Thoracic aorta (tissue), 2 donors: ENCODE data around the gene TMC8. TPM values are rescaled to one million over a fixed set of nuclear protein-coding genes. Genes with fewer than 3 reads are reported as not detected.

Experiments
- ATAC-seq: fragments of 150-250 bp; one replicate; pipeline ENCODE4 v1.8.0; 2017; ENCODE audit warnings: low read depth; ENCODE audit not compliant: insufficient number of reproducible peaks, low FRiP score
- DNase-seq: peaks from one replicate; pipeline ENCODE4 v3.0.0-alpha.2; 2020; ENCODE audit warnings: low spot score
- H3K27ac ChIP-seq, 2 donors: fragments of 200-600 bp; sonication (generic); 1 replicate in 1 of 2; 2 replicates in 1 of 2; pipeline ENCODE4 v1.5.1; 2016; ENCODE audit warnings: mild to moderate bottlenecking in 2 of 2, moderate library complexity in 2 of 2
- H3K27me3 ChIP-seq: fragments of 200-600 bp; sonication (generic); replicated peaks from 2 replicates; pipeline ENCODE4 v1.6.0; 2016; ENCODE audit warnings: mild to moderate bottlenecking; ENCODE audit not compliant: insufficient read depth
- H3K36me3 ChIP-seq: fragments of 200-600 bp; sonication (generic); one replicate; pipeline ENCODE4 v1.5.1; 2016
- H3K4me1 ChIP-seq, 2 donors: fragments of 200-600 bp; sonication (generic); 1 replicate in 1 of 2; 2 replicates in 1 of 2; pipeline versions ENCODE4 v1.5.1 to v1.6.0; 2016; ENCODE audit warnings: low read depth in 2 of 2, mild to moderate bottlenecking in 1 of 2; ENCODE audit not compliant: control insufficient read depth in 1 of 2
- H3K4me3 ChIP-seq: fragments of 200-600 bp; sonication (generic); 2 replicates; pipeline ENCODE4 v1.5.1; 2016; ENCODE audit warnings: mild to moderate bottlenecking
- H3K9me3 ChIP-seq: fragments of 200-600 bp; sonication (generic); 2 replicates; pipeline ENCODE4 v1.5.1; 2016
- total RNA-seq, 2 donors: library from RNA; depleted of rRNA; stranded (reverse); fragments of >200 nt; gene quantifications; one replicate each; pipeline versions ENCODE4 v1.1.0 to v1.2.3, GENCODE V29; 2016
- TF ChIP-seq, protein P1 (sequence below): fragments of 200-600 bp; sonication (generic); IDR thresholded peaks from one replicate; pipeline ENCODE4 v1.5.1; 2019; ENCODE audit warnings: antibody characterized with exemption

The TMC8 gene
- total RNA-seq, 2 donors from 2014 or later, result 5.6 to 9.3 TPM

DNA sequence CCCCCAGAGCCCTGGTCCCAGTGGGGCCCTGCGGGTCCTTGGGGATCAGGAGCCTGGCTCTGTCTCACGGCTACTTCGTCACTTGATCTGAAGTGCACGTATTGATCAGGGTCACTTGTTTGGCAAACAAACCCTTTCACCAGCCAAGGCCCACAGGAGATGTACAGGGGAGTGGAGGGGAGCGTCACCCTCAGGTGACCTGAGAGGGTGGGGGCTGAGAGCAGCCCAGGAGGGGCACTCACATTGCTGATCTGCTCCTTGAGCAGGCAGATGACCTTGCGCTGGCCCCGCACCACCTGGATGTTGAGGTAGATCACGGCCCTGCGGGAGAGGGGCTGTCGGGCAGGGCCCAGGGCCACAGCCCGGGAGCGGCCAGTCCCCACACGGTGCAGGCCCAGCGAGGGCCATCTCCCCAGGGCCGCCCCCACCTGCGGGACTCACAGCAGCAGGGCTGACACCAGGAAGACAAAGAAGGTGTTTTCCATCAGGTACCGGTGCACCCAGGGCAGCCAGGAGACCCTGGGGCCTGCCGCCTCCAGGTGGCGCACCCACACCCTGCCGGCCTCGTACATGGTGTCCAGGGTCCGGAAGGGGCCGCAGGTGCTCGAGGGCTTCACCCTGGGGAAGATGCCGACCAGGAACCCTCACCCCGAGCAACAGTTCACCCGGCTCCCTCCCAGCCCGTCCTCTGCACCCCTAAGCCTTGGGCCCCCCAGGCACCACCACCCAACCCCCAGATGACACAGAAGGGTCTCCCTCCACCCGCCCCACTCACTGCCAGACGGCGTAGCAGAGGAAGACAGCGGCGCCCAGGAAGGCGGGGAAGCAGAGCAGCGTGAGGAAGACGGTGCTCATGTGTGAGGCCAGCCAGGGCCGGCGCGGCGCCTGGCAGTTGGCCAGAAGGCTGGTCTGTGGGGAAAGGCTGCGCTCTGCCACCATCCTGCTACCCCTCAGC is 13.3 kb upstream of the TMC8 start:
- ATAC-seq (no peak), DNase-seq (no peak)
- peaks cover 0 to 6% of the 10 kb centered on the region in 2 donors for H3K4me1 ChIP-seq
- H3K4me3 ChIP-seq, result no peak overlapping the region
- TF ChIP-seq, protein P1, sequence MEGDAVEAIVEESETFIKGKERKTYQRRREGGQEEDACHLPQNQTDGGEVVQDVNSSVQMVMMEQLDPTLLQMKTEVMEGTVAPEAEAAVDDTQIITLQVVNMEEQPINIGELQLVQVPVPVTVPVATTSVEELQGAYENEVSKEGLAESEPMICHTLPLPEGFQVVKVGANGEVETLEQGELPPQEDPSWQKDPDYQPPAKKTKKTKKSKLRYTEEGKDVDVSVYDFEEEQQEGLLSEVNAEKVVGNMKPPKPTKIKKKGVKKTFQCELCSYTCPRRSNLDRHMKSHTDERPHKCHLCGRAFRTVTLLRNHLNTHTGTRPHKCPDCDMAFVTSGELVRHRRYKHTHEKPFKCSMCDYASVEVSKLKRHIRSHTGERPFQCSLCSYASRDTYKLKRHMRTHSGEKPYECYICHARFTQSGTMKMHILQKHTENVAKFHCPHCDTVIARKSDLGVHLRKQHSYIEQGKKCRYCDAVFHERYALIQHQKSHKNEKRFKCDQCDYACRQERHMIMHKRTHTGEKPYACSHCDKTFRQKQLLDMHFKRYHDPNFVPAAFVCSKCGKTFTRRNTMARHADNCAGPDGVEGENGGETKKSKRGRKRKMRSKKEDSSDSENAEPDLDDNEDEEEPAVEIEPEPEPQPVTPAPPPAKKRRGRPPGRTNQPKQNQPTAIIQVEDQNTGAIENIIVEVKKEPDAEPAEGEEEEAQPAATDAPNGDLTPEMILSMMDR, result no peak
- H3K27ac ChIP-seq, result no peak overlapping the region
- H3K36me3 ChIP-seq, result no peaks in the 10 kb centered on the region
- no peaks in the 10 kb centered on the region for H3K27me3 ChIP-seq
- H3K9me3 ChIP-seq, result no peaks in the 10 kb centered on the region

DNA sequence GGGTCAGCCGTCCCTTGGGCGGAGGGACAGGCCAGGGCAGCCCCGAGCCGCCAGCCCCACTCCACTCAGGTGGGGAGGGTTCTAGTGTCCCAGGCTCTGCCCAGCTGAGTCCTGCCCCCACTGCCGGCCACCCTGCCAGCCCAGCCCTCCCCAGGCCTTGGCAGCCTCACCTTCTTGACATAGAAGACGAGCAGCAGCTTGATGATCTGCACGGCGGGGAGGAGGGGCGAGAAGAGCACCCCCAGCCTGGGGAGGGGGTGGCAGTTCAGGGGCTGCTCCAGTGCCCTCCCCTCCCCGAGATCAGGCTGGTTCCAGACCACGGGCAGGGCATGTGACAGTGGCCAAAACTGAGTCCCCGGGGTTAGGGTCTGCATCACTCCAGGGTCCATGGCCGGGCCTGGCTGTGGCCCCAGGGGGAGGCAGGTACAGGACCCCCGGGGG is 11.8 kb upstream of the TMC8 start:
- Histone ChIP-seq H3K4me1 (peaks cover 0 to 6% of the 10 kb centered on the region in 2 donors), H3K9me3 (no peaks in the 10 kb centered on the region), H3K27me3 (no peaks in the 10 kb centered on the region), H3K36me3 (no peaks in the 10 kb centered on the region), H3K4me3 (no peak overlapping the region), H3K27ac (no peak overlapping the region)
- DNase-seq, result no peak
- TF ChIP-seq, protein P1, result no peak
- ATAC-seq, result no peak

- Histone ChIP-seq H3K4me3 (no peak overlapping the region), H3K27me3 (no peaks in the 10 kb centered on the region), H3K4me1 (peaks cover 3 to 14% of the 10 kb centered on the region in 2 donors), H3K9me3 (no peaks in the 10 kb centered on the region), H3K27ac (no peak overlapping the region), H3K36me3 (no peaks in the 10 kb centered on the region)
- DNase-seq, result no peak
- TF ChIP-seq, protein P1, result no peak
- ATAC-seq, result no peak
Observed at GRCh38 chr17:78120537-78120936, 10.0 kb upstream of the TMC8 start.

DNA sequence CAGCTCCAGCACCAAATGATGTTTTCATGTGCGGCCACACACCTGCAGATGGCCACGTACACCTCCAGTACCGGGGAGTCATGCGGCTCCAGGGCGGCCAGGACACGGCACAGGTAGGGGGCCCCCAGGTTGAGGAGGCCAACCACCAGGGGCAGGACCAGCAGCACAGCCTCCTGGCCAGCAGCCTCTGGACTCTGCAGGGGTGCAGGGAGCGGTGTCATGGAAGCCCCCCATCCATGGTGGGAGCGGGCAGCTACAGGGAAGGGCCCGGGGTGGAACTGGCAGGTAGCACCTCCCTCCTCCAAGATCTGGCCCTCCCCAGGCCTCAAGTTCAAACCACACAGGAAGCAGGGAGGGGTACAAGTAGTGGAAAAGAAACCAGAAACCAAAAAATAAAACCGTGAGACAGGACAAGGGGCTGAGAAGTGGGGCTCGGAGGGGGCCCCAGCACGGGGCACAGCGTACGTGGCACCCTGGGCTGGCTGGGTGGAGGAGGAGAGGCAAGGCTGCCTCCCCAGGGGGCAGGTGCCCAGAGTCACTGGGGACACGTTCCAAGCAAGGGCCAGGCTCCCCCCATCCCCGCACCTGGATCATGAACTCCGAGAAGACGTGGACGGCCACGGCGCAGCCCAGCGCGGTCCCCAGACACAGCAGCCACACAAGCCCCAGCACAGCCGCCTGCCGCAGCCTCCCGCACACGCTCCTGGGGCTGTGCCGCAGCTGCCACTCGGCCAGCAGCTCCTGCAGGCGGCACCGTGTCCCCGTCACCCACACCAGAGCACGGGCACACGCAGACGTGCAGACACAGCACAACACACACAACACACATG is 9.4 kb upstream of the TMC8 start:
- Histone ChIP-seq H3K4me3 (no peak overlapping the region), H3K9me3 (no peaks in the 10 kb centered on the region), H3K36me3 (no peaks in the 10 kb centered on the region), H3K27ac (no peak overlapping the region), H3K27me3 (no peaks in the 10 kb centered on the region), H3K4me1 (peaks cover 8 to 20% of the 10 kb centered on the region in 2 donors)
- ATAC-seq (no peak), DNase-seq (no peak)
- TF ChIP-seq, protein P1, result no peak

DNA sequence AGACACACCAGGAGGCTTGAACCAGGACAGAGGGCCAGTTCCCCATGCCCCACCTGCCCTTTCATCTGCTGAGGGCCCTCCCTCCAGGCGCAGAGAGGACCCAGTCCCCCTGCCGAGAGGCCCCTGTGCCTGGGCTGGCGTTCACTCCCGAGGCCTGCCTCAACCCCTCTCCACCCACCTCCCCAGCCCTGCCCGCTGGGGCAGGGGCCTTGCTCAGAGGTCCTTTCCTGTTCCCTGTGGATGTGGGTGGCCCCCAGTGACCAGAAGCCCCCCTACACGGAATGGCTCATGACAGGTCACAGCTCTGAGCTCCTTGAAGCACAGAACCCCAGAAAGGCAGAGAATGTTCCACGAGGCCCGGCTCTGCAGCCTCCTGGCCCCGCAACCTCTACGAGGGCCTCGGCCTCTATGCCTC is 8.8 kb upstream of the TMC8 start:
- TF ChIP-seq, protein P1, result no peak
- DNase-seq (no peak), ATAC-seq (no peak)
- H3K27me3 ChIP-seq, result no peaks in the 10 kb centered on the region
- H3K27ac ChIP-seq, result no peak overlapping the region
- no peak overlapping the region for H3K4me3 ChIP-seq
- no peaks in the 10 kb centered on the region for H3K9me3 ChIP-seq
- H3K36me3 ChIP-seq, result no peaks in the 10 kb centered on the region
- peaks cover 8 to 27% of the 10 kb centered on the region in 2 donors for H3K4me1 ChIP-seq
